GM12865 (cell line): ENCODE measurements around the gene CLSTN1.

Experiments used
- DNase-seq: peaks from one replicate; pipeline ENCODE4 v3.0.0; 2010; ENCODE audit warnings: low read depth
- H3K4me3 ChIP-seq: 2 replicates; pipeline ENCODE4 v1.5.1; 2011; ENCODE audit warnings: mild to moderate bottlenecking, low read depth, low read length, control low read depth
- CTCF ChIP-seq: IDR thresholded peaks from 2 replicates; pipeline ENCODE4 v1.5.1; 2011; ENCODE audit warnings: low read length, control low read depth, low read depth, inconsistent platforms; ENCODE audit not compliant: insufficient read depth; ENCODE audit errors: missing control alignments

CLSTN1 gene

GRCh38 chr1:9776685-9777084, 47.1 kb downstream of the CLSTN1 start:
- DNase-seq, result no peak
- H3K4me3 ChIP-seq, result no peak overlapping the region

GRCh38 chr1:9774712-9775679, 48.8 kb downstream of the CLSTN1 start:
- no peak overlapping the region for H3K4me3 ChIP-seq
- no peak for TF ChIP-seq CTCF
- no peak for DNase-seq

More at GRCh38 chr1:9776685-9777084, 47.1 kb downstream of the CLSTN1 start:
- TF ChIP-seq CTCF, result no peak

GRCh38 chr1:9770298-9770697, 53.5 kb downstream of the CLSTN1 start:
- H3K4me3 ChIP-seq, result no peak overlapping the region
- TF ChIP-seq CTCF, result no peak
- no peak for DNase-seq

- no peak for DNase-seq
- TF ChIP-seq CTCF, result no peak
- no peak overlapping the region for H3K4me3 ChIP-seq
Measured at GRCh38 chr1:9768983-9769382, 54.8 kb downstream of the CLSTN1 start.

- H3K4me3 ChIP-seq, result no peak overlapping the region
- TF ChIP-seq CTCF, result no peak
- peak; percentile 23 for DNase-seq
Measured at GRCh38 chr1:9767964-9768668, 55.6 kb downstream of the CLSTN1 start.

- no peak for DNase-seq
- no peak overlapping the region for H3K4me3 ChIP-seq
- TF ChIP-seq CTCF, result no peak
Measured at GRCh38 chr1:9766759-9767442, 56.9 kb downstream of the CLSTN1 start.
